Cardiac ventricle fibroblast (primary cell): Measurements from ENCODE around the gene TUBA3D. TPM values are rescaled to one million over a fixed set of nuclear protein-coding genes. Genes with fewer than 3 reads are reported as not detected.

Experiments
- total RNA-seq: library from RNA; depleted of rRNA; stranded (reverse); fragments of >200 nt; gene quantifications from 2 replicates; pipeline ENCODE4 v1.2.3, GENCODE V29; 2015

TUBA3D gene
- total RNA-seq: not detected in 2 replicates

DNA sequence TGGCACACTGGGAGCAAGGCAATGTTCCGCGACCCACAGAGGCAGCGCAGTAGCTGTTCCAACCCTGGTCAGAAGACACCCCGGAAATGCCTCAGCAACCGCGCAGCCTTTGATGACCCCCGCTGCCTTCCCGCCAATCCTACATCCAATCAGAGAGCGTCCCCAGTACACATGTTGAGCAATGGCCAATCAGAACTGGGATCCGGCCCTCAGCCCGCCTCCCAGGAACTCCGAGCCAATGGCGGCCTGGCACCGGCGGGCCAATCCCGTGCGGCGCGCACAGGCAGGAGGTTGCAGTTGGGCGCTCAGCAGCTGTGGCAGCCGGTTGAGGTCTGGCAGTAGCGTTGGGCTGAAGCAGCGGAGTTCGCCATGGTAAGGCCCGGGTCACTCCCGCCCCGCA is at the start of gene TUBA3D:
TSS of gene TUBA3D (plus strand) at position 289 of the 400 bp plus-strand sequence. CDS start at position 370, 81 bp downstream.

GRCh38 chr2:131492015-131492417 is 16.1 kb downstream of the TUBA3D start, which contains the start of gene MZT2A:
Gene MZT2A (minus strand): TSS chr2:131492397. CDS start chr2:131492376, 21 bp downstream.

DNA sequence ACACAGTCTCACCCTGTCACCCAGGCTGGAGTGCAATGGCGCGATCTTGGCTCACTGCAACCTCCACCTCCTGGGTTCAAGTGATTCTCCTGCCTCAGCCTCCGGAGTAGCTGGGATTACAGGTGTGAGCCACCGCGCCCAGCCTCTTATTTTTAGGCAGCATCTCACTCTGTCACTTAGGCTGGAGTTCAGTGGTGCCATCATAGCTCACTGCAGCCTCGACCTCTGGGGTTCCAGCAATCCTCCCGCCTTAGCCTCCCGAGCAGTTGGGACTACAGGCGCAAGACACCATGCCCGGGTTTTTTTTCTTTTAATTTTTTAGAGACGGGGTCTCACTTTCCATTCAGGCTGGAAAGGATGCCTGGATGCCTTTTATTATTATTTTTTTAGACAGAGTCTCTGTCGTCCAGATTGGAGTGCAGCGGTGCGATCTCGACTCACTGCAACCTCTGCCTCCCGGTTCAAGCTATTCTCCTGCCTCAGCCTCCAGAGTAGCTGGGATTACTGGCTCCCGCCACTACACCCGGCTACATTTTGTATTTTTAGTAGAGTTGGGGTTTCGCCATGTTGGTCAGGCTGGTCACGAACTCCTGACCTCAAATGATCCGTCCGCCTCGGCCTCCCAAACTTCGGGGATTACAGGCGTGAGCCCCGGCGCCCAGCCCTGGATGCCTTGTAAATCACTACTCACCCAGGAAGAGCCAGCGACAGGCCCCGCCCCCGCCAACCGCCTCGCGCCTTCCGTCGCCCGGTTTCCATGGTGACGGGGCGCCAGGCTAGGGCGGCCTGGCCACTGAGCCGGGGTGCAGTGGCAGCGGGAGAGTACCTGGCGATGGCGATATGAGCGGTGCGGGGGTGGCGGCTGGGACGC is 51.4 kb downstream of the TUBA3D start, which contains the start of gene CCDC74A:
TSS of gene CCDC74A (plus strand) at position 758 of the 871 bp plus-strand sequence. CDS start at position 841, 83 bp downstream.

Other genes with a start within 250 kb of the TUBA3D start
- gene RAB6D, start 112.0 kb upstream of the TUBA3D start, total RNA-seq: not detected in 2 replicates
- 94.3 and 96.1 TPM in 2 replicates for gene MZT2A, start 16.3 kb downstream of the TUBA3D start, total RNA-seq
- 5.5 and 6.9 TPM in 2 replicates for gene CCDC74A, start 51.8 kb downstream of the TUBA3D start, total RNA-seq